Esophagus muscularis mucosa (tissue), 3 donors: ENCODE data around the gene RASGRF2.
"Not testable (repeated sequence)": the region's sequence is repeated elsewhere in the genome, so short reads cannot be mapped to it uniquely, and the experiment has no call there.

ENCODE experiments used
- POLR2A ChIP-seq: fragments of 450-650 bp; IDR thresholded peaks from one replicate; pipeline ENCODE4 v1.6.1; 2017; ENCODE audit warnings: antibody characterized with exemption, moderate library complexity, mild to moderate bottlenecking, low read depth
- POLR2AphosphoS5 ChIP-seq, 2 donors: sonication (generic); formaldehyde crosslinking; IDR thresholded peaks; one replicate each; pipeline ENCODE4 v1.6.1; 2017; ENCODE audit warnings: antibody characterized with exemption in 2 of 2
- TF ChIP-seq, protein P1 (sequence below), 3 experiments: fragments of 200-600 bp in 2 of 3; fragments of 450-650 bp in 1 of 3; sonication (generic) in 2 of 3; IDR thresholded peaks; one replicate each; pipeline ENCODE4 v1.5.1; 2017 to 2019; ENCODE audit warnings: antibody characterized with exemption in 3 of 3, mild to moderate bottlenecking in 2 of 3, moderate library complexity in 1 of 3

DNA sequence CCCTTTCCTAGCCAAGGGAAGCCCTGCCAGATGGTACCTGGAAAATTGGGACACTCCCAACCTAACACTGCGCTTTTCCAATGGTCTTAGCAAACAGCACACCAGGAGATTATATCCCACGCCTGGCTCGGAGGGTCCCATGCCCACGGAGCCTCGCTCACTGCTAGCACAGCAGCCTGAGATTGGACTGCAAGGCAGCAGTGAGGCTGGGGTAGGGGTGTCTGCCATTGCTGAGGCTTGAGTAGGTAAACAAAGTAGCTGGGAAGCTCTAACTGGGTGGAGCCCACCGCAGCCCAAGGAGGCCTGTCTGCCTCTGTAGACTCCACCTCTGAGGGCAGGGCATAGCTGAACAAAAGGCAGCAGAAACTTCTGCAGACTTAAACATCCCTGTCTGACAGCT lies 68.7 kb downstream of the RASGRF2 start:
- TF ChIP-seq, protein P1, sequence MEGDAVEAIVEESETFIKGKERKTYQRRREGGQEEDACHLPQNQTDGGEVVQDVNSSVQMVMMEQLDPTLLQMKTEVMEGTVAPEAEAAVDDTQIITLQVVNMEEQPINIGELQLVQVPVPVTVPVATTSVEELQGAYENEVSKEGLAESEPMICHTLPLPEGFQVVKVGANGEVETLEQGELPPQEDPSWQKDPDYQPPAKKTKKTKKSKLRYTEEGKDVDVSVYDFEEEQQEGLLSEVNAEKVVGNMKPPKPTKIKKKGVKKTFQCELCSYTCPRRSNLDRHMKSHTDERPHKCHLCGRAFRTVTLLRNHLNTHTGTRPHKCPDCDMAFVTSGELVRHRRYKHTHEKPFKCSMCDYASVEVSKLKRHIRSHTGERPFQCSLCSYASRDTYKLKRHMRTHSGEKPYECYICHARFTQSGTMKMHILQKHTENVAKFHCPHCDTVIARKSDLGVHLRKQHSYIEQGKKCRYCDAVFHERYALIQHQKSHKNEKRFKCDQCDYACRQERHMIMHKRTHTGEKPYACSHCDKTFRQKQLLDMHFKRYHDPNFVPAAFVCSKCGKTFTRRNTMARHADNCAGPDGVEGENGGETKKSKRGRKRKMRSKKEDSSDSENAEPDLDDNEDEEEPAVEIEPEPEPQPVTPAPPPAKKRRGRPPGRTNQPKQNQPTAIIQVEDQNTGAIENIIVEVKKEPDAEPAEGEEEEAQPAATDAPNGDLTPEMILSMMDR (IDR thresholded peaks at IDR 0.05), result not testable (repeated sequence)
- not testable (repeated sequence) for TF ChIP-seq POLR2A; POLR2AphosphoS5 (IDR thresholded peaks at IDR 0.05)
